ENCODE results near the gene KRTAP5-10. TPM values are rescaled to one million over a fixed set of nuclear protein-coding genes. Genes with fewer than 3 reads are reported as not detected.

Gene KRTAP5-10
- total and polyA plus RNA-seq, 7 experiments from 2014 or later: not detected

- ChIA-PET CTCF (no interaction called here), POLR2A (no interaction called here)
- Mint-ChIP-seq H3K9me3 (peaks cover 0 to 12% (median 9%) of the 10 kb centered on the region in 11 donors), H3K27me3 (peaks cover 0 to 37% (median 14%) of the 10 kb centered on the region in 5 donors), H3K4me1 (peaks cover 0 to 11% (median 2%) of the 10 kb centered on the region in 7 donors), H3K27ac (no peak overlapping the region), H3K4me3 (no peak overlapping the region), H3K36me3 (peaks cover 0 to 8% (median 5%) of the 10 kb centered on the region in 5 donors)
- no peaks in the 10 kb centered on the region for H3K4me1 ChIP-seq (ENCODE audit: control insufficient read depth in 2 of 2, insufficient read depth in 2 of 2, low read length in 2 of 2)
- no peak overlapping the region for H3K27ac ChIP-seq (ENCODE audit: low read depth, low read length)
- H3K9me3 ChIP-seq (ENCODE audit: control insufficient read depth in 2 of 3, low read length in 3 of 3): no peaks in the 10 kb centered on the region
- DNase-seq: no peak
- H3K27me3 ChIP-seq (ENCODE audit: control insufficient read depth in 2 of 2, insufficient read depth in 2 of 2, low read length in 2 of 2): no peaks in the 10 kb centered on the region
- ATAC-seq: no peak
- H3K4me3 ChIP-seq (ENCODE audit: low read length): no peak overlapping the region
- H3K36me3 ChIP-seq (ENCODE audit: control insufficient read depth in 2 of 3, insufficient read depth in 3 of 3, low read length in 3 of 3): no peaks in the 10 kb centered on the region
- intact Hi-C loops (cut with micrococcal nuclease): no loop called here
Observed at GRCh38 chr11:71542879-71543777, 22.2 kb upstream of the KRTAP5-10 start.

- ChIA-PET CTCF (no interaction called here), POLR2A (no interaction called here)
- ATAC-seq (no peak), DNase-seq (no peak)
- no peak overlapping the region for H3K4me3 ChIP-seq (ENCODE audit: low read length)
- no peaks in the 10 kb centered on the region for H3K27me3 ChIP-seq (ENCODE audit: control insufficient read depth in 2 of 2, insufficient read depth in 2 of 2, low read length in 2 of 2)
- no peaks in the 10 kb centered on the region for H3K9me3 ChIP-seq (ENCODE audit: control insufficient read depth in 2 of 3, low read length in 3 of 3)
- Mint-ChIP-seq H3K4me1 (peaks cover 0 to 11% (median 2%) of the 10 kb centered on the region in 7 donors), H3K9me3 (peaks cover 0 to 12% (median 9%) of the 10 kb centered on the region in 11 donors), H3K4me3 (no peak overlapping the region), H3K36me3 (peaks cover 0 to 8% (median 5%) of the 10 kb centered on the region in 5 donors), H3K27ac (no peak overlapping the region), H3K27me3 (peaks cover 0 to 38% (median 18%) of the 10 kb centered on the region in 5 donors)
- intact Hi-C loops (cut with micrococcal nuclease): no loop called here
- H3K36me3 ChIP-seq (ENCODE audit: control insufficient read depth in 2 of 3, insufficient read depth in 3 of 3, low read length in 3 of 3): no peaks in the 10 kb centered on the region
- H3K27ac ChIP-seq (ENCODE audit: low read depth, low read length): no peak overlapping the region
- no peaks in the 10 kb centered on the region for H3K4me1 ChIP-seq (ENCODE audit: control insufficient read depth in 2 of 2, insufficient read depth in 2 of 2, low read length in 2 of 2)
Observed at GRCh38 chr11:71543866-71544265, 21.5 kb upstream of the KRTAP5-10 start.

DNA sequence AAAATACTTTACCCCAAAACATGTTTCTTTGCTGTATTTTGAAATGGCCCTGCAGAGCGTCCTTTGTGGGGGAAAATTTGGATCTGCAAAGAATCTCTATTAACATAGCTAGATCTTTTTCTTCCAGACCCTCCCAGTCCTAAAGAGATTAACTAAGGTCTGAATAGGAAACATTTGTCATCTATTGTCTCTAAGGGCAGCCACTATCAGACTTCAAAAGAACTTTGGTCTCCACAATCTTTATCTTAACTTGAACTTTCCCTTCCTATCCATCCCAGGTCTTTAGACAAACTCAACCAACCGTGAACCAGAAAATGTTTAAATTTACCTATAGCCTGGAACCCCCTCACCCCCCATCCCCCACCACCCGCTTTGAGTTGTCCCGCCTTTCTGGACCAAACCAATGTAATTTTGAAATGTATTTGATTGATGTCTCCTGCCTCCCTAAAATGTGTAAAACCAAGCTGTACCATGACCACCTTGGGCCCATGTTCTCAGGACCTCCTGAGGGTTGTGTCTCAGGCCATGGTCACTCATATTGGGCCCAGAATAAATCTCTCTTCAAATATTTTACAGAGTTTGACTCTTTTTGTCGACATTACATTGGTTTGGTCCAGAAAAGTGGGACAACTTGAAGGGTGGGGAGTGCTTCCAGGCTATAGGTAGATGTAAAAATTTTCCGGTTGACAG is 20.7 kb upstream of the KRTAP5-10 start:
- intact Hi-C loops (cut with micrococcal nuclease): no loop called here
- DNase-seq (no peak), ATAC-seq (no peak)
- Histone ChIP-seq H3K27ac (ENCODE audit: low read depth, low read length) (no peak overlapping the region), H3K4me1 (ENCODE audit: control insufficient read depth in 2 of 2, insufficient read depth in 2 of 2, low read length in 2 of 2) (no peaks in the 10 kb centered on the region), H3K9me3 (ENCODE audit: control insufficient read depth in 2 of 3, low read length in 3 of 3) (no peaks in the 10 kb centered on the region), H3K4me3 (ENCODE audit: low read length) (no peak overlapping the region), H3K36me3 (ENCODE audit: control insufficient read depth in 2 of 3, insufficient read depth in 3 of 3, low read length in 3 of 3) (no peaks in the 10 kb centered on the region), H3K27me3 (ENCODE audit: control insufficient read depth in 2 of 2, insufficient read depth in 2 of 2, low read length in 2 of 2) (no peaks in the 10 kb centered on the region)
- Mint-ChIP-seq H3K27me3 (peaks cover 0 to 43% (median 26%) of the 10 kb centered on the region in 5 donors), H3K9me3 (peaks cover 0 to 12% (median 9%) of the 10 kb centered on the region in 11 donors), H3K36me3 (peaks cover 0 to 8% (median 5%) of the 10 kb centered on the region in 5 donors), H3K4me3 (no peak overlapping the region), H3K4me1 (peaks cover 0 to 11% (median 2%) of the 10 kb centered on the region in 7 donors), H3K27ac (no peak overlapping the region)
- ChIA-PET POLR2A (no interaction called here), CTCF (no interaction called here)

DNA sequence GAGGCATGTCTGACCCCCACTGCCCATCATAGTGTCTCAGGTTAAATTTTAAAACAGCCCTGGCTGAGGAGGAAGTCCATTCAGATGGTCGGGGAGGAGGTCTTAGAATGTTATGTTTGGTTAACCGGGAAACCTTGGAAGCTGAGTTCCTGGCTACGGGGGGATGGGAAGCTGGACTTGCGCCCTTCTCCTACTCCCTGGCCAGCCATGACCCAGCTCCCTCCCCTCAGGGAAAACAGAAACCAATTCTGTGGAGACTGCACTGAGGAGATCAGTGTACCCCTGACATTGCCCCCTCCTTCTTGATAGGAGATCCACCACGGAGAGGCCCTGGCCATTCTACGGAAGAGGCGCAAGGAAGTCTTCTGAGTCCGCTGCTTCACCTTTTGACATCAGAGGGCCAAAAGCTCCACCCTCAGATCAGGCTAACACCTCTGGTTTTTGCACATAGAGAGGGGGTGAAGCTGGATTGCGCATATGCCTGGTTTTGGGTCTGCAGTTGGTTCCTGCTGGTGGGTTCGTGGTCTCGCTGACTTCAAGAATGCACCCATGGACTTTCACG is 19.9 kb upstream of the KRTAP5-10 start:
- Mint-ChIP-seq H3K4me1 (peaks cover 0 to 11% (median 2%) of the 10 kb centered on the region in 7 donors), H3K9me3 (peaks cover 0 to 12% (median 8%) of the 10 kb centered on the region in 11 donors), H3K36me3 (peaks cover 0 to 8% (median 5%) of the 10 kb centered on the region in 5 donors), H3K27ac (no peak overlapping the region), H3K27me3 (peaks cover 4 to 44% (median 29%) of the 10 kb centered on the region in 5 donors), H3K4me3 (no peak overlapping the region)
- intact Hi-C loops (cut with micrococcal nuclease): no loop called here
- ATAC-seq: no peak
- Histone ChIP-seq H3K36me3 (ENCODE audit: control insufficient read depth in 2 of 3, insufficient read depth in 3 of 3, low read length in 3 of 3) (no peaks in the 10 kb centered on the region), H3K4me3 (ENCODE audit: low read length) (no peak overlapping the region), H3K9me3 (ENCODE audit: control insufficient read depth in 2 of 3, low read length in 3 of 3) (no peaks in the 10 kb centered on the region), H3K27me3 (ENCODE audit: control insufficient read depth in 2 of 2, insufficient read depth in 2 of 2, low read length in 2 of 2) (no peaks in the 10 kb centered on the region), H3K27ac (ENCODE audit: low read depth, low read length) (no peak overlapping the region), H3K4me1 (ENCODE audit: control insufficient read depth in 2 of 2, insufficient read depth in 2 of 2, low read length in 2 of 2) (no peaks in the 10 kb centered on the region)
- ChIA-PET POLR2A (interaction anchor here (0.7 kb wide), 1 partner anchor 610 kb away, joined by 3 read pairs; no protein-coding TSS in a partner anchor), CTCF (no interaction called here)
- DNase-seq: no peak

GRCh38 chr11:71548120-71548519 is 17.2 kb upstream of the KRTAP5-10 start, which contains the start of gene KRTAP5-9:
TSS of gene KRTAP5-9 (plus strand) at chr11:71548420. CDS start at chr11:71548658, 238 bp downstream.
- no peaks in the 10 kb centered on the region for H3K4me1 ChIP-seq (ENCODE audit: control insufficient read depth in 2 of 2, insufficient read depth in 2 of 2, low read length in 2 of 2)
- peaks cover 0 to 7% (median 0%) of the 10 kb centered on the region in 11 donors for H3K9me3 Mint-ChIP-seq
- ChIA-PET CTCF (no interaction called here), POLR2A (interaction anchor here (0.8 kb wide), 1 partner anchor 26 kb away, joined by 4 read pairs; no protein-coding TSS in a partner anchor)
- H3K4me3 ChIP-seq (ENCODE audit: low read length): no peak within 1 kb of the TSS
- H3K4me3 Mint-ChIP-seq: no peak within 1 kb of the TSS
- H3K27ac ChIP-seq (ENCODE audit: low read depth, low read length): no peak within 1 kb of the TSS
- H3K9me3 ChIP-seq (ENCODE audit: control insufficient read depth in 2 of 3, low read length in 3 of 3): no peaks in the 10 kb centered on the region
- H3K4me1 Mint-ChIP-seq: peaks cover 0 to 11% (median 0%) of the 10 kb centered on the region in 7 donors
- H3K27me3 ChIP-seq (ENCODE audit: control insufficient read depth in 2 of 2, insufficient read depth in 2 of 2, low read length in 2 of 2): no peaks in the 10 kb centered on the region
- DNase-seq (no peak), ATAC-seq (no peak)
- intact Hi-C loops (cut with micrococcal nuclease): no loop called here
- H3K36me3 ChIP-seq (ENCODE audit: control insufficient read depth in 2 of 3, insufficient read depth in 3 of 3, low read length in 3 of 3): no peaks in the 10 kb centered on the region
- H3K27me3 Mint-ChIP-seq: peaks cover 10 to 33% (median 29%) of the 10 kb centered on the region in 5 donors
- peaks cover 0 to 1% (median 0%) of the 10 kb centered on the region in 5 donors for H3K36me3 Mint-ChIP-seq
- H3K27ac Mint-ChIP-seq: no peak within 1 kb of the TSS

DNA sequence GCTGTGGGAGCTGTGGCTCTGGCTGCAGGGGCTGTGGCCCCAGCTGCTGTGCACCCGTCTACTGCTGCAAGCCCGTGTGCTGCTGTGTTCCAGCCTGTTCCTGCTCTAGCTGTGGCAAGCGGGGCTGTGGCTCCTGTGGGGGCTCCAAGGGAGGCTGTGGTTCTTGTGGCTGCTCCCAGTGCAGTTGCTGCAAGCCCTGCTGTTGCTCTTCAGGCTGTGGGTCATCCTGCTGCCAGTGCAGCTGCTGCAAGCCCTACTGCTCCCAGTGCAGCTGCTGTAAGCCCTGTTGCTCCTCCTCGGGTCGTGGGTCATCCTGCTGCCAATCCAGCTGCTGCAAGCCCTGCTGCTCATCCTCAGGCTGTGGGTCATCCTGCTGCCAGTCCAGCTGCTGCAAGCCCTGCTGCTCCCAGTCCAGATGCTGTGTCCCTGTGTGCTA is 16.6 kb upstream of the KRTAP5-10 start:
- ChIA-PET POLR2A (no interaction called here), CTCF (no interaction called here)
- Mint-ChIP-seq H3K4me1 (peaks cover 0 to 6% (median 0%) of the 10 kb centered on the region in 7 donors), H3K9me3 (peaks cover 0 to 9% (median 0%) of the 10 kb centered on the region in 11 donors), H3K36me3 (peaks cover 0 to 1% (median 0%) of the 10 kb centered on the region in 5 donors), H3K4me3 (no peak overlapping the region), H3K27ac (no peak overlapping the region), H3K27me3 (peaks cover 10 to 33% (median 26%) of the 10 kb centered on the region in 5 donors)
- intact Hi-C loops (cut with micrococcal nuclease): no loop called here
- no peaks in the 10 kb centered on the region for H3K4me1 ChIP-seq (ENCODE audit: control insufficient read depth in 2 of 2, insufficient read depth in 2 of 2, low read length in 2 of 2)
- DNase-seq (no peak), ATAC-seq (no peak)
- no peaks in the 10 kb centered on the region for H3K27me3 ChIP-seq (ENCODE audit: control insufficient read depth in 2 of 2, insufficient read depth in 2 of 2, low read length in 2 of 2)
- no peak overlapping the region for H3K4me3 ChIP-seq (ENCODE audit: low read length)
- H3K27ac ChIP-seq (ENCODE audit: low read depth, low read length): no peak overlapping the region
- H3K36me3 ChIP-seq (ENCODE audit: control insufficient read depth in 2 of 3, insufficient read depth in 3 of 3, low read length in 3 of 3): no peaks in the 10 kb centered on the region
- no peaks in the 10 kb centered on the region for H3K9me3 ChIP-seq (ENCODE audit: control insufficient read depth in 2 of 3, low read length in 3 of 3)

All from naive thymus-derived CD4-positive, alpha-beta T cell (primary cell).